RWPE1 (cell line): ENCODE results near the gene PLK2.
A peak's percentile ranks its signal among the peaks of the same experiment; 100 is the strongest.

Experiments
- CTCF ChIA-PET: fragments of 350-600 bp; sonication (Branson Sonifier 250); formaldehyde crosslinking; extraction: SDS; loops from one replicate; lab custom pipeline; 2021; lab: Yijun Ruan, JAX
- POLR2A ChIA-PET: fragments of 400-600 bp; formaldehyde crosslinking; extraction: SDS; loops from one replicate; lab custom pipeline; 2020; ENCODE audit warnings: antibody characterized with exemption; ENCODE audit not compliant: low non-redundant PET; lab: Yijun Ruan, JAX
- DNase-seq: peaks from one replicate; pipeline ENCODE4 v3.0.0; 2012; ENCODE audit warnings: low spot score
- H3K27ac ChIP-seq: fragments of 450-650 bp; 2 replicates; pipeline ENCODE4 v1.5.1; 2017
- CTCF ChIP-seq: fragments of 450-650 bp; conservative IDR thresholded peaks from 2 replicates; pipeline ENCODE4 v1.5.1; 2017; ENCODE audit warnings: low read depth, mild to moderate bottlenecking

The PLK2 gene

GRCh38 chr5:58458141-58458742, 1.6 kb downstream of the PLK2 start:
- no peak overlapping the region for H3K27ac ChIP-seq
- ChIA-PET POLR2A (interaction anchor here (0.6 to 1.1 kb wide), 4 partner anchors 136 to 808 kb away, joined by 3 to 4 read pairs (median 4); no protein-coding TSS in a partner anchor), CTCF (interaction anchor here (0.6 to 4.2 kb wide), 5 partner anchors 336 to 1160 kb away, joined by 3 to 40 read pairs (median 6); no protein-coding TSS in a partner anchor)
- DNase-seq, result no peak
- TF ChIP-seq CTCF, result no peak

- ChIA-PET POLR2A (no interaction called here), CTCF (interaction anchor here (0.6 to 1.5 kb wide), 3 partner anchors 567 to 677 kb away, joined by 3 to 4 read pairs (median 4); no protein-coding TSS in a partner anchor)
- DNase-seq, result no peak
- no peak overlapping the region for H3K27ac ChIP-seq
- TF ChIP-seq CTCF, result no peak
Observed at GRCh38 chr5:58457050-58457449, 2.8 kb downstream of the PLK2 start.

- no peak for TF ChIP-seq CTCF
- DNase-seq, result no peak
- CTCF ChIA-PET, result interaction anchor here (0.6 to 1.5 kb wide), 4 partner anchors 312 to 677 kb away, joined by 3 to 4 read pairs (median 4); no protein-coding TSS in a partner anchor
- no peak overlapping the region for H3K27ac ChIP-seq
- POLR2A ChIA-PET, result interaction anchor here (0.6 kb wide), 1 partner anchor 170 kb away, joined by 3 read pairs; no protein-coding TSS in a partner anchor
Observed at GRCh38 chr5:58456486-58456885, 3.4 kb downstream of the PLK2 start.

GRCh38 chr5:58456026-58456425, 3.9 kb downstream of the PLK2 start:
- TF ChIP-seq CTCF, result no peak
- DNase-seq, result no peak
- CTCF ChIA-PET, result interaction anchor here (0.6 to 1.5 kb wide), 3 partner anchors 311 to 676 kb away, joined by 3 to 4 read pairs (median 3); no protein-coding TSS in a partner anchor
- POLR2A ChIA-PET, result interaction anchor here (0.6 kb wide), 1 partner anchor 170 kb away, joined by 3 read pairs; no protein-coding TSS in a partner anchor
- H3K27ac ChIP-seq, result peak overlapping the region; percentile 67; the same call in 1 of the 2 replicates

- H3K27ac ChIP-seq, result peak overlapping the region; percentile 67; the same call in 1 of the 2 replicates
- TF ChIP-seq CTCF, result no peak
- CTCF ChIA-PET, result no interaction called here
- no peak for DNase-seq
- POLR2A ChIA-PET, result no interaction called here
Observed at GRCh38 chr5:58455480-58455879, 4.4 kb downstream of the PLK2 start.

GRCh38 chr5:58455066-58455465, 4.8 kb downstream of the PLK2 start:
- H3K27ac ChIP-seq, result peak overlapping the region; percentile 67; the same call in 1 of the 2 replicates
- CTCF ChIA-PET, result no interaction called here
- DNase-seq, result no peak
- POLR2A ChIA-PET, result no interaction called here
- no peak for TF ChIP-seq CTCF
